Measurements from ENCODE around the gene SLC6A18. TPM values are rescaled to one million over a fixed set of nuclear protein-coding genes. Genes with fewer than 3 reads are reported as not detected.
A peak's percentile ranks its signal among the peaks of the same experiment; 100 is the strongest.

The SLC6A18 gene
- total RNA-seq, 3 donors from 2014 or later, result 0.89 TPM; not detected in 2

DNA sequence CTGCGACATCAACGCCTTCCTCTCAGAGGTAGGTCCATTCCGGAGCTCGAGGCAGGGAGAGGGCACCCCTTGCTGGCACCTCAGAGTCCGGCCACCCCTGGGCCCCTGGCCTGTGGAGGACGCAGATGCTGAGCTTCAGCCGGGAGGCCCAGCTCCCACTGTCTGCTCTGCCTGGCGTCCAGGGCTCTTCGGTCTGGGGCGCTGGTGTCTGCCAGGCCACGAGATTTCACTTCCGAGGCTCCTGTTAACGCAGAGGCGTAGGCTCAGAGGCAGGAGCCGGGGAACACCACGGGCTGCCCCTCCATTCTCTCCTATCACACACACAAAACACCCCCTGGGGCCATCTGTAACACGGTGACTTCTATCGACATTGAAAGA, 8.3 kb upstream of the SLC6A18 start:
- no peak overlapping the region for H3K4me3 ChIP-seq
- H3K36me3 ChIP-seq (ENCODE audit: low read depth), result no peaks in the 10 kb centered on the region
- TF ChIP-seq, protein P1, sequence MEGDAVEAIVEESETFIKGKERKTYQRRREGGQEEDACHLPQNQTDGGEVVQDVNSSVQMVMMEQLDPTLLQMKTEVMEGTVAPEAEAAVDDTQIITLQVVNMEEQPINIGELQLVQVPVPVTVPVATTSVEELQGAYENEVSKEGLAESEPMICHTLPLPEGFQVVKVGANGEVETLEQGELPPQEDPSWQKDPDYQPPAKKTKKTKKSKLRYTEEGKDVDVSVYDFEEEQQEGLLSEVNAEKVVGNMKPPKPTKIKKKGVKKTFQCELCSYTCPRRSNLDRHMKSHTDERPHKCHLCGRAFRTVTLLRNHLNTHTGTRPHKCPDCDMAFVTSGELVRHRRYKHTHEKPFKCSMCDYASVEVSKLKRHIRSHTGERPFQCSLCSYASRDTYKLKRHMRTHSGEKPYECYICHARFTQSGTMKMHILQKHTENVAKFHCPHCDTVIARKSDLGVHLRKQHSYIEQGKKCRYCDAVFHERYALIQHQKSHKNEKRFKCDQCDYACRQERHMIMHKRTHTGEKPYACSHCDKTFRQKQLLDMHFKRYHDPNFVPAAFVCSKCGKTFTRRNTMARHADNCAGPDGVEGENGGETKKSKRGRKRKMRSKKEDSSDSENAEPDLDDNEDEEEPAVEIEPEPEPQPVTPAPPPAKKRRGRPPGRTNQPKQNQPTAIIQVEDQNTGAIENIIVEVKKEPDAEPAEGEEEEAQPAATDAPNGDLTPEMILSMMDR (IDR thresholded peaks at IDR 0.05), result no peak
- intact Hi-C loops (cut with DNase I, micrococcal nuclease), result no loop called here
- DNase-seq (peak in 1 of 3 donors; percentile 45), ATAC-seq (no peak)
- no peaks in the 10 kb centered on the region for H3K4me1 ChIP-seq (ENCODE audit: low read depth)
- no peaks in the 10 kb centered on the region for H3K9me3 ChIP-seq

DNA sequence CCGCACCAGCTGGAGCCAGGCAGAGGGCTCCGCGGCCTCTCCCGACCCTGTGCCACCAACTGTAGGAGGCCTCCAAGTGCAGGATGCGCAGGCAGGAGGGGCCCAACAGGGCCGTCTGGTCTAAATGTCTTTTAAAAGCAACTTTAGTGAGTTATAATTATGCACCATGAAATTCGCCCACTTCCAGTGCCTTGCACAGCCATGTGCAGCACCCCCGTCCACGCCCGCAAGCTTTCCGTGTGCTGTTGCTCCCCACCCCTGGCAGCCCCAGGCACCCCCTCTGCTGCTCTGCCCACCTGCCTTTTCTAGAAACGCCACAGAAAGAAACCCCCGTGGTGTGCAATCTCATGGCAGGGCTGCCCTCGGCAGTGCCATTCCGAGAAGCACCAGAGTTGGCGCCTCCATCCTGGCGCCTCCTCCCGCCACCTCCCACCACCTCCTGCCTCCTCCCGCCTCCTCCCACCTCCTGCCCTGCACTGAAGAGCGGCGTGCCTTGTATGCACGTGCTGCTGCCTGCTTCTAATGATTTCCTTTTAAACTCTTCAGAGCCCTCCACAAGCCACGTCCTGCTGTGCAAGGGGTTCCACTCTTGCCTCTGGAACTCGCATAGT, 7.5 kb upstream of the SLC6A18 start:
- H3K4me1 ChIP-seq (ENCODE audit: low read depth), result no peaks in the 10 kb centered on the region

DNA sequence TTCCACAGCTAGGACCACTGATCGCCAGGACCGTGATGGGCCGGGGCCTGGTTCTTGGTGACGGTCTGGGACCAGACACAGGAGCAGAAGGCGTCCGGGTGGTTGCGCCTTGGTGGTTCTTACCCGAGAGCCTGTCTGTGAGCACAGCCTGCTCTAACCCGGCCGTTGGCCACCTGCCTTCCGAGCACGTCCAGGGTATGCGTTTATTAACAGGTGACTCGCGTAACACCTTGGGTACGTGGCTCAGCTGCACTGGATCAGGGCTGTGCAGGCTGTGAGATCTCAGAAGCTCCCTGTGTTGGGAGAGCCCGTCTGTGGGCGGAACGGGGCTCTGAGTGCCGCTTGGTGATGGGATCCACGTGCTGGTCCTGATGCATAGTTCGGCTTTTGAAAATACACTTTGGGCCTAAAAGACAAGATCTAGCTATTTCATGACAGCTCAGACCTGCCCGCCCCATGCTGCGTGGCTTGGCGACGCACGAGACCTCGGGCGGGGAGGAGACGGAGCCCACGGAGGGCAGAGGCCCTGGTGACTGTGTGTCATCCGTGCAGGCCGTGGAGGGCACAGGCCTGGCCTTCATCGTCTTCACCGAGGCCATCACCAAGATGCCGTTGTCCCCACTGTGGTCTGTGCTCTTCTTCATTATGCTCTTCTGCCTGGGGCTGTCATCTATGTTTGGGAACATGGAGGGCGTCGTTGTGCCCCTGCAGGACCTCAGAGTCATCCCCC, 6.7 kb upstream of the SLC6A18 start:
- H3K9me3 ChIP-seq, result no peaks in the 10 kb centered on the region
- intact Hi-C loops (cut with DNase I, micrococcal nuclease), result no loop called here
- no peaks in the 10 kb centered on the region for H3K4me1 ChIP-seq (ENCODE audit: low read depth)
- TF ChIP-seq, protein P1 (IDR thresholded peaks at IDR 0.05), result no peak
- DNase-seq, result peak in 1 of 3 donors; percentile 33
- no peaks in the 10 kb centered on the region for H3K36me3 ChIP-seq (ENCODE audit: low read depth)
- no peak overlapping the region for H3K4me3 ChIP-seq
- ATAC-seq, result no peak

More for the DNA sequence above, 7.5 kb upstream of the SLC6A18 start:
- intact Hi-C loops (cut with DNase I, micrococcal nuclease), result no loop called here
- peak in 1 of 3 donors; percentile 22 for DNase-seq
- TF ChIP-seq, protein P1 (IDR thresholded peaks at IDR 0.05), result no peak
- no peak overlapping the region for H3K4me3 ChIP-seq
- ATAC-seq, result peak; percentile 21
- no peaks in the 10 kb centered on the region for H3K9me3 ChIP-seq
- H3K36me3 ChIP-seq (ENCODE audit: low read depth), result no peaks in the 10 kb centered on the region

DNA sequence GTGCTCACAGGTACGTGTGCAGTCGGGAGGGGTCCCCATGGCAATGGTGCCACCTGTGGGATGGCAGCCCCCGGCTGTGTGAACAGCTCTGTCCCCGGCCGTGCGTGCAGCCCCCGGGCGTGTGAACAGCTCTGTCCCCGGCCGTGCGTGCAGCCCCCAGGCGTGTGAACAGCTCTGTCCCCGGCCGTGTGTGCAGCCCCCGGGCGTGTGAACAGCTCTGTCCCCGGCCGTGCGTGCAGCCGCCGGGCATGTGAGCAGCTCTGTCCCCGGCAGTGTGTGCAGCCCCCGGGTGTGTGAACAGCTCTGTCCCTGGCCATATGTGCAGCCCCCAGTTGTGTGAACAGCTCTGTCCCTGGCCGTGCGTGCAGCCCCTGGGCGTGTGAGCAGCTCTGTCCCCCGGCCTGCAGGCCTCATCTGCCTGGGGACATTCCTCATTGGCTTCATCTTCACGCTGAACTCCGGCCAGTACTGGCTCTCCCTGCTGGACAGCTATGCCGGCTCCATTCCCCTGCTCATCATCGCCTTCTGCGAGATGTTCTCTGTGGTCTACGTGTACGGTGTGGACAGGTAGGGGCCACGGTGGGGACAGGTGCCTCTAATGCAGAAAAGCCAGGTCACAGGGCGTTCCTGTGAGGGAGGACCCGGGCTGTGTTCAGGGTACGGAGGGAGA, 5.9 kb upstream of the SLC6A18 start:
- intact Hi-C loops (cut with DNase I, micrococcal nuclease), result no loop called here
- TF ChIP-seq, protein P1 (IDR thresholded peaks at IDR 0.05), result no peak
- ATAC-seq (no peak), DNase-seq (peak in 1 of 3 donors; percentile 28)
- Histone ChIP-seq H3K36me3 (ENCODE audit: low read depth) (no peaks in the 10 kb centered on the region), H3K4me1 (ENCODE audit: low read depth) (no peaks in the 10 kb centered on the region), H3K4me3 (no peak overlapping the region), H3K9me3 (no peaks in the 10 kb centered on the region)

DNA sequence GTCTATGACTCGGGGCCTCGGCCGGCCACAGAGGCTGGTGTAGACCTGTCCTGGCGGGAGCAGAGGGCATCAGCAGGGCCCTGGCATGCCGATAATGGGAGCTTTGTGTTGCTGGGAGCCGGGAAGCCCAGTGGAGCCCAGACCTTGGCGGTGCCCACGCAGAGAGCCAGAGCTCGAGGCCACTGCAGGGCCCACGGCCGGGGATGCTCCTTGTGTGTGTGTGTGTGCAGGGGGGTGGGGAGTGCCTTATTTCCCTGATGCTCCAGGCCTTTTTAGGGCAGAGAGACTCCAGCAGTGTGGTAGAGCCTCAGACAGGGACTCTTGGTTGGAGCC, 5.4 kb upstream of the SLC6A18 start:
- Histone ChIP-seq H3K9me3 (no peaks in the 10 kb centered on the region), H3K4me3 (no peak overlapping the region), H3K36me3 (ENCODE audit: low read depth) (no peaks in the 10 kb centered on the region), H3K4me1 (ENCODE audit: low read depth) (no peaks in the 10 kb centered on the region)
- DNase-seq (no peak), ATAC-seq (no peak)
- intact Hi-C loops (cut with DNase I, micrococcal nuclease), result no loop called here
- TF ChIP-seq, protein P1 (IDR thresholded peaks at IDR 0.05), result no peak

Data from mucosa of descending colon (tissue), 3 donors.